CD4-positive, alpha-beta T cell treated with Interleukin-4 for 1 hour (primary cell): Measurements from ENCODE around the gene SH2B3.
"Not testable (repeated sequence)": the region's sequence is repeated elsewhere in the genome, so short reads cannot be mapped to it uniquely, and the experiment has no call there.

Experiments used
- DNase-seq, 2 donors: peaks; one replicate each; pipeline ENCODE4 v3.0.0-alpha.2; 2020 to 2022

SH2B3 gene

DNA sequence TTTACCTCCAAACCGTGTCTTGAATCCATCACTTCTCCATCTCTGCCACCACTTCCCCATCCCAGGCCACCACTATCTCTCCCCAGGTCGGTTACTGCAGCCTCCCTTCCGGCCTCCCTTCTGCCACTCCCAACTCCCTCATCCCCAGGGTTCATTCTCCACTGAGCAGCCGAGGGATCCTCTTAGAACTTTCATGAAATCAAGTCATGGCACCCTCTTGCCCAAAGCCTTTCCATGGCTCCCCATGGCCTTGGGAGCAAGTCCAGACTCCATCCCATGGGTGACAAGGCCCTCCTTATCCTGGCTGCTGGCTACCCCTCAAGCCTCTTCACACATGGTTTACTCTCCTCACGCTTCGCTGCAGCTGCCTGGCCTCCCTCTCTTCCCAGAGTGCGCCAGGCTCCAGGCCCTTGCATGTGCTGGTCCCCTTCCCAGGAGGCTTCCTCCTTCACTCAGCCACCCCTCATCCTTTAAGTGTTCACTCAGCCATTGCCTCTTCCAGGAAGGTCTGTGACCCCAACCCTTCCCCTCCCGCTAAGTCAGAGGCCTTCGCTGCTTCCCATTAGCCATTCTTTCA, 17.9 kb upstream of the SH2B3 start:
- DNase-seq = no peak

DNA sequence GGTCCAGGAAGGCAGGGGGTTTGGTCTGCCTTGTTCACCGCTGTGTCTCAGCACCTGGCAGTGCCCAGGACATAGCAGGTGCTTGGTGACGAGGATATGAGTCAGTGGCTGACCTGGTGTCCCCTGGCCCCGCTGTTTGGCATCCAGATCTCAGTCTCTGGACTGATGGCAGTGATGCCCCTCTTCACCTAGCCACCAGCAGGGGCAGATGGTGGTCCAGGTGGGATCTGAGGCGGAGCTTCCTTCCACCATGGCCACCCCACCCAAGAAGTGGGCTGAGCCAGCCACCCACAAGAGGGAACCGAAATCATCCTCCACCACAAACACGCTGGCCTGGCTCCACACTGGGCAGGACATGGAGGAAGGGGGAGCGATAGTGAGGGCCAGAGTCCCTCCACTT, 16.1 kb upstream of the SH2B3 start:
- no peak for DNase-seq

DNA sequence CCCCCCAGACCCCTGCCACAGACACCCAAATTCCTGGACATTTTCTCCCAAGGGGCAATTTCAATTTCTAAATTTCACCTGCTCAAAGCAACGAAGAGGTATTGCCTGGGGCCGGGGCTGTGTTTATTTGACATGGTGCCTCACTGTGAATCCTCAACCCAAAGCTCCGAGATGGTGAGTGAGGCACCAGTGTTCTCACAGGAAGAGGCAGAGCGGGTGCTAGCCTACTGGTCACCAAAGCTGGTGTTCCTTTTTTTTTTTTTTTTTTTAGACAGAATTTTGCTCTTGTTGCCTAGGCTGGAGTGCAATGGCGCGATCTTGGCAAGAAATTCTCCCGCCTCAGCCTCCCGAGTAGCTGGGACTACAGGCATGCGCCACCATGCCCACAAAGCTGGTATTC, 14.8 kb upstream of the SH2B3 start:
- no peak for DNase-seq

DNA sequence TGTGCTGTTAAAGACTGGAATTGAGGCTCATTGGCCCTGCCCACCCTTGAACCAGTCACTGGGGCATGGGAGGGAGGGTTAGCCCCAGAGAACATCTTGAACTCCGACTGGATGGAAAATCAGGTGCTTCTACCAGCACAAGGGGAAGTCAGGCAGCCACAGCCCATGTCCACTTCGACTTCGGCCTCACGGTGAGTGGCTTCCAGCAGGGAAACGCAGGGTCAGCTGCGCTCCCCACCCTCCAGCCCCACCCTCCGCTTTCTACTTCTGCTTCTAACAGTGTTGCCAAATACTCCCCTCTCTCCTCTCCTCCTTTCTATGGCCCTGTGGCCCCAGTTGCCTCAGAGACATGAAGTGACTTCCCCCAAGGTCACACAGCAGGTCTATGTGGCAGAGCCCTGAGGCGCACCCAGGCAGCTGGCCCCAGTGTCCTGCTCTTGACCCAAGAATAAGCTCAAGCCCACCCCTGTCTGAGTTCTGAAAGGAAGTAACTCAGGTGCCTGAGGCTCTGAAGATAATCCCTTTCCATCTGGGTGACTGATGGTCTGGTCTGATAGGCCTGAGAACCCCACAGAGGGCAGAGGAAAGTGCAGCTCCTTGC, 11.9 kb upstream of the SH2B3 start:
- DNase-seq = peak in 1 of 2 donors; percentile 66

DNA sequence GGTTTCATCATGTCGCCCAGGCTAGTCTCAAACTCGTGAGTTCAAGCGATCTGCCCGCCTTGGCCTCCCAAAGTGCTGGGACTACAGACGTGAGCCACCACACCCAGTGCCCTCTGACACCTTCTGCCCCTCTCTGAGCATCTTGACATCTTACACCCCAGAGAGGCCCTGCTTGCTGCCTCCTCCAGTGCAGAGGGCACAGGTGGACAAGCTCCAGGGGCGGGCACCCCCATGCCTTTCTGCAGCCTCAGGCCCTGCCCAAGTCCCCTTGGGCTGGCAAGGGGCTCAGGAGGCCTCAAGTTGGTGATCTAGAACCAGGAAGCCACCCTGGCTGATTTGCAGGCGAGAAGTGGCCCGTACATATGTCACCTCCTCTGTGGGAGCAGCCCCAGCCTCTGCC, 11.2 kb upstream of the SH2B3 start:
- no peak for DNase-seq

DNA sequence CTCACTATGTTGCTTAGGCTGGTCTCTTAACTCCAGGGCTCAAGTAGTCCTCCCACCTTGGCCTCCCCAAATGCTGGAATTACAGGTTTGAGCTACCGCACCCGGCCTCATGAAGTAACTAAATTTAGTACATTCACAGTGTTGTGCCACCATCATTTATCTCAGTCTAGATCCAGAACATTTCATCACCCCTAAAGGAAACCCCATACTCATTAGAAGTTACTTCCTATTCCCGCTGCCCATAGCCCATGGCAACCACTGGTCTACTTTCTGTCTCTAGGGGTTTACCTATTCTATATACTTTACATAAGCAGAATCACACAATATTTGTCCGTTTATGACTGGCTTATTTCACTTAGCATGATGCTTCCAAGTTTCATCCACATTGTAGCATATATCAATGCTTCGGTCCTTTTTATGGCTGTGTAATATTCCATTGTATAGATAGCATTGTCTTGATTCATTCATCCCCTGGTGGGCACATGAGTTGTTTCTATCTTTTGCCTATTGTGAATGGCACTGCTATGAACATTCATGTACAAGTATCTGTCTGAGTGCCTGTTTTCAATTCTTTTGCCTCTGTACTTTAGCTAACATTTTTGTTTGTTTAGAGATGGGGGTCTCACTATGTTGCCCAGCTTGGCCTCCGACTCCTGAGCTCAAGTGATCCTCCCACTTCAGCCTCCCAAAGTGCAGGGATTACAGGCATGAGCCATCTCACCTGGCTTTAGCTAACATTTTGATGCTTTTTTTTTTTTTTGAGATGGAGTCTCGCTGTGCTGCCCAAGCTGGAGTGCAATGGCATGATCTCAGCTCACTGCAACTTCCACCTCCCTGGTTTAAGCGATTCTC, 10.2 kb upstream of the SH2B3 start:
- no peak for DNase-seq

DNA sequence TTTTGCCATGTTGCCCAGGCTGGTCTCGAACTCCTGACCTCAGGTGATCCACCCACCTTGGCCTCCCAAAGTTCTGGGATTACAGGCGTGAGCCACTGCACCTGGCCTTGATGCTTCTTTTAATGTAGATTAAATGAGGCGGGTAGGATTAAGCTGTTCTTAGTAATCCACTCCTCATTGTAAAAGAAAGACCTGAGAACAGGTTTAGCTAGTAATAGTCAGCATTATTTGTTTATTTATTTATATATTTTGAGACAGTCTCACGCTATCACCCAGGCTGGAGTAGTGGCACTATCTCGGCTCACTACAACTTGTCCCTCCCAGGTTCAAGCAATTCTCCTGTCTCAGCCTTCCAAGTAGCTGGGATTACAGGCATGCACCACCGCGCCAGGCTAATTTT, 9.5 kb upstream of the SH2B3 start:
- not testable (repeated sequence) for DNase-seq

DNA sequence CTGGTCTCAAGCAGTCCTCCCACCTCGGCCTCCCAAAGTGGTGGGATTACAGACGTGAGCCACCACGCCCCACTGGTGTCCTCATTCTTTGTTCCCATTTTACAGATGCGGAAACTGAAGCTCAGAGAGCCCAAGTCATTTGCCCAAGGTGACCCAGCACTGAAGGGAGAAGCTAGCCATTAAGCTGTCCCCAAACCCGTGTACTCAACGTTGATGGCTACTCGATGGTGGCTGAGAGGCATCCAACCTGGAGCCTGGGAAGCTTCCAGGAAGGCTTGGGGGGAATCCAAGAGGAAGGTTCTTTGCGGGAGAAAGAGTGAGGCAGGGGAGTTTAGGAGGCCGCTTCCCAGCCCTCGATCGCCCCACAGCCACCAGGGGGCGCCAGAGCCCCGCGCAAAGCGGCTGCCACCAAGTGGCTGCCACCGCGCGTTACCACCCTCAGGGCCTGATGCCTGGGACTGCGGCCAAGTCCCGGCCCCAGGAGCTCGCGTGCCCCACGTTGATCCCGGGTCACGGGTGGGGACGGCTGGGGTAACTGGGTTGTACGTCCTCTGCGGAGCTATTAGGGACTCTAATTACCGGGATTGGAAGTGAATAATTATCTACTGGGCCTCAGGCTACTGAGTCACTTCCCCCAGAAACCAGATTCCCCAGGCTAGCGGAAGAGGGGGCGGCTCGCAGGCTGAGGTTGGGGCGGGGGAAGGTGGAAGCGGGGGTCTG, 8.8 kb upstream of the SH2B3 start:
- DNase-seq = peak; percentile 85 to 86

DNA sequence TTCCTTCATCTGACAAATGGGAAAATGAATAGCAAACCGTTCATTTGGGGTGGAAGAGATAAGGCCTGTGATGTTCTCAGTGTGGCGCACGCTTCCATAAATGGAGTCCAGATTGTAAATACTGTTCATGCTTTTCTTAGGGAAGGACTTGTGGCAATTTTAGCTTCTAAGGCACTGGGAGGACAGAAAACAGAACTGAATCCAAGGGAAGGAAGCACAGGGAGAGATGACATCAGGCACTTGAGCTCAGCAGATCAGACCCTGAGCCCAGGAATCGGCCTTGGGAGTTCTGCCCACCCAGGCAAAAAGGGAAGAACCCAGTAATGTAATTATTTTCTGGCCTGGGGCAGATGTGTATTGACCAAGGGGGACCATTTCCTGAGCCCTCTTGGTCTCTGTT, 7.2 kb upstream of the SH2B3 start:
- DNase-seq = no peak

DNA sequence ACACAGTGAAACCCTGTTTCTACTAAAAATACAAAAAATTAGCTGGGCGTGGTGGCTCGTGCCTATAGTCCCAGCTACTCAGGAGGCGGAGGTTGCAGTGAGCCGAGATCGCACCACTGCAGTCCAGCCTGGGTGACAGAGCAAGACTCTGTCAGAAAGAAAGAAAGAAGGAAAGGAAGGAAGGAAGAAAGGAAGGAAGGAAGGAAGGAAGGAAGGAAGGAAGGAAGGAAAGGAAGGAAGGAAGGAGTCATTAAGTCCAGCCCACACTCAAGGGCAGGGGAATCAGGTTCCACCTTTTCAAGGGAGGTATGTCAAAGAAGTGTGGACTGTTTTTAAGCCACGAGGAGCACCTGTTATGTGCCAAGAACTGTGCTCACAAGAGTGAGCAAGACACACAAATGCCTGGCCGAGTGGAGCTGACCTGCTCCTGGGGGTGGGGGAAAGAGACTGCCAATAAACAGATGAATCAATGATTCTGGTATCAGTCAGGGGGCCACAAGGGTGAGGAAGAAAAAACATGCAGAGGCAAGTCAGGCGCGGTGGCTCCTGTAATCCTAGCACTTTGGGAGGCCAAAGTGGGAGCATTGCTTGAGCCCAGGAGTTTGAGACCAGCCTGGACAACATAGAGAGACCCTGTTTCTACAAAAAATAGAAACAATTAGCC, 5.8 kb upstream of the SH2B3 start:
- not testable (repeated sequence) for DNase-seq

DNA sequence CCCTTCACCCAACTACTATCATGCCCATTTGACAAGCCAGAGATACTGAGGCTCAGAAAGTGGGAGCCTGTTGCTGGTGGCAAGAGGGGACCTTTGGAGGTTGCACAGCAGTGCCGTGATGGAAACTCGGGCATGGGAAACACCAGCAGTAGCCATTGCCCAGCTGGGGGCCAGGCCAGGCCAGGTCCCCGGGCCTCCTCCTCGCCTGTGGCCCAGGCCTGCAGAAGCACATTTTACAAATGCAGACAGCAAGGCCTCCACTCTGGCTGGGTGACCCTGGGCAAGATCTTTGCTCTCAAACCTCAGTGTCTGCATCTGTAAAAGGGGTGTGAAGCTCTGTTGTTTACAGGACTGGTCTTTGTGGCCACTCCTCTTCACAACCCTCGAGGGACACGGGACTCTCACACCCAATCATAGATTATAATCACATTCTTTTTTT, 4.5 kb upstream of the SH2B3 start:
- DNase-seq = no peak

DNA sequence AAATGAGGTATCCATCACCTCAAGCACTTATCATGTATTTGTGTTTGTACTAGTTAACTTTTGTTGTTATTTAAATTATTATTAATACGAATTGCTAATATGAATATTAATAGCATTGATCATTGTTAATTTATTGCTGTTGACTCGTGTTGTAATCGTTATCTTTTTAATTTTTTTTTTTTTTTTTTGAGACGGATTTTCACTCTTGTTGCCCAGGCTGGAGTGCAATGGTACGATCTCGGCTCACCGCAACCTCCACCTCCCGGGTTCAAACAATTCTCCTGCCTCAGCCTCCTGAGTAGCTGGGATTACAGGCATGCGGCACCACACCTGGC, 3.3 kb upstream of the SH2B3 start:
- DNase-seq = not testable (repeated sequence)

DNA sequence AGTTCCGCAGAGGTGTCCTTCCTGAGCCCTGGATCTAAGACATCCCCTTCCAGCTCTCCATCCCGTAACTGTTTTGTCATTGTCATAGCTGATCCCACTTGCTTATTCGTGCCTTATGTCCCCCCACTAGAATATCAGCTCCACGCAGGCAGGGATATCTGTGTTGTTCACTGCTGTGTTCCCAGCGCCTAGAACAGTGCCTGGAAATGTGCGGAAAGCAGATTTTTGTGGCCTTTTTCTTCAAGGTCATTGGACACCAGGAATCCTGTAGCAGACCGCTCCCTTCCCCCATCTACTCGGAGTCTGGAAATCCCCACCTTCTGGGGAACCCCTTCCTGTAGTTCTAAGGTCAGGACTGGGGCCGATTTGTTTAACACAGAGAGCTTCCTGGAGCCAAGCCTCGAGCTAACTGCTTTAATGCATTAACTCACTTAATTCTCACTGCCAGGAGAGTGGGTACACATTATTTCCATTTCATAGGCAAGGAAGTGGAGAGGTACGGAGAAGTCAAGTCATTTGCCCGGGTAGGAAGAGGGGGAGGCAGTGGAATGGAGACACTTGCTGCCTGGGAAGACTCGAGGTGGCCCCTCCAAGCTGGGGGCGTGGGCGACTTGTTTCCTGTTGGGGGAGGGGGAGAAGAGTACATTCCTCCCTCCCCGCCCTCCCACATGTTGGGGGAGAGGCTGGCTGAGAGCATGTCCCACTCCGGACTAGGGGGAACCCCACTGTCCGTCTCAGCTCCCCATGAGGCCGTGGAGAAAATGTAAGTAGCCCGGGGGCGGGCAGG, 1.2 kb upstream of the SH2B3 start:
- peak; percentile 55 to 76 for DNase-seq

DNA sequence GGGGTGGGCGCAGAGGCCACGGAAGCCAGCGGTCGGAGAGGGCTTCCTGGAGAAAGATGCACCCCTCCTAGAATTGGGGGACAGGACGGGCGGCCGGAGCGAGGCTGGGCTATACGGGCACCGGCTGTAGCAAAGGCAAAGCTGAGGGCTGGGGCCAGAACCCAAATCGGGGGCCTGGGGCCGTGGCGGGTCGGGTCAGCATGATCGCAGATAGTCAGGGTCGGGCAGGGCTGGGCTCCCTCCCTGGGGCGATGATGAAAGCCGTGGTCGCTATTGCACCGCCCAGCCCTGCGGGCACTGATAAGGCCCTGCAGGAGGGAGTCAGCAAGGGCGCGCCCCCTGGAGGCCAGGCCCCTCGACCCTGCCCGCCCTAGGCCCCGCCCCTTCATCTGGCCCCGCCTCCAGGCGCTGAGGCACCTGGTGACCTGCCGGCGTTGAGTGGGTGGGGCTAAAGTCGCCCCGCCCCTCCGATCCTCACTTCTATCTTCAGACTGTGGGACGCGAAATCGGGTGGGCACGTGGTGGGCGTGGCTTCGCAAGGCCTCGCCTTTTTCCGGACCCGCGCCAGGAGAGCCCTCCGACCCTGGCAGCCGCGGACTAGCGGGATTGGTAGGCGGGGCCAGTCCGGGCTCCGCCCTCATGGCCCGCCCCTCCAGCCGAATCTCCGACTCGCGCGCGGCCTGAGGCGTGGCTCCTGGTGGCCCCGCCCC, 419 bp upstream of the SH2B3 start:
- peak; percentile 98 to 99 for DNase-seq

DNA sequence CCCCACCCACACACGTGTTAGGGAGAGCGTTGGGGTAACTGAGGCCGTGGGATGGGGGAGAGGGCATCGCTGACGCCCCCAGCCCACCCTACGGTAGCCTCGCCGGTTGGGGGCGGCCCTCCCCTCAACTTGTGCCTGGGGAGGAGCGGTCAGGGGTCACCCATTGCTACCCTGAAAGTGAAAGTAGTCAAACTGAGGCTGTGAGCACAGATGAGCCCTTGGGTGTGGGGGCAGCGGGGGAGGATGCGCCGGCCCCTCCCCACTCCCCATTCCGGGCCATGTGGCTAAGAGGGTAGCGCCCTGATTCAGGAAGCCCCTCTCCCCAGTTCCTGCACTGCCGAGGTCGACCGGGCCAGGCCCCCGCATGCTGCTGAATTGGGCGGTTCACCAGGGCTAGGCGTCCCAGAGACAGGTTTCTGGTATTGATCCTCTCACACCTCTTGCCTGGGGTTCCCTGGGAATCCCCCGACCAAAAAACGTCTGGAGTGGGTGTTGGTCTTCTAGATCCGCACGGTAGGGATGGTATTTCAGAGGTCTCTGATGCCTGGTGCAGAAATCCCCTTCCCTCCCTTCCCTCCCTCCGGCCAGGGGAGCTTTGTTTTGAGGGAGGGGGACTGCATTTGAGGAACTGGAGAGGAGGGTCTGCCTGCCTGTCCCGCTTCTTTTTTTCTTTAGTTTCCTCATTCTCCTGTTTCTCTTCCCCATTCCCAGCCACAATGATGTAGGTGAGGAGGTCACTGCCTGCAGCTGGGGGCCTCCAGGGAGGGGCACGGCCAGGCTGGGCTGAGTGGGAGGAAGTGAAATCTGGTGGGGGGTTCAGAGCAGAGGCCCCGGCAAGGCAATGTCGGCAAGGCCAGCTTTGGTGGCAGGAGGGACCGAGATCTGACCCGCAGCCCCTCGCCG, 1.0 kb downstream of the SH2B3 start:
- DNase-seq = peak; percentile 67 to 69

DNA sequence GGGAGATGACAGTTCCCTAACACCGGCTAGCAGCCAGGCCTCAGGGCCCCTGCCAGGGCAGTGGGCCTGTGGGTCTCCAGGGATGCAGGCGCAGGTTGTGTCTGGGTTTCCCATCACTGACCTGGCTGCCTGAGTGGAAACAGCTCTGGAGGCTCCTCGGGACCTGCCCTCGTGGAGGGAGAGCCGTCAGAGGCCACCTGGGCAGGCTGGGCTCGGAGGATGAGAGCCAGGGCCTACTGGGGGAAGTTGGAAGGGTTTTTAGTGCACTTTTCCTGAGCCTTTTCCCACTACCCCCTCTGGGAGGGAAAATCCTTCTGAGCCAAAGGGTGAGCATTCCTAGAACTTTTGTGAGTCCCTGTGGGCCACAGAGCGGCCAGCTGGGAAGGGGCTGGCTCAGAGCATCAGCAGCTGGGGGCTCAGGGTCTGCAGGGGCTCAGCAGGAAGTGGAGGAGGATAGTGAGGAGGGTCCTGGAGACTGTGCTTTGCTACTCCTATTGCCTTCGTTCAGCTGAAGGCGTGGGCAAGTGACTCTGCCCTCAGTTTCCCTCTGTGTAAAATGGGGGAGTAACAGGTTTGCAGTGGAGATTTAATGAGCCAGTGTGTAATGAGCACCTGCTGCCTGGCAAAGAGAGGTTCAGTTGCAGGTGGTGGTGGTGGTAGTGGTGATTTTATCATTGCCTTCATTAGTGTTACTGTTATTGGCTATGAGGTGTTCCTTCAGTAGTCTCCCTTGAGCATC, 1.8 kb downstream of the SH2B3 start:
- DNase-seq = no peak

DNA sequence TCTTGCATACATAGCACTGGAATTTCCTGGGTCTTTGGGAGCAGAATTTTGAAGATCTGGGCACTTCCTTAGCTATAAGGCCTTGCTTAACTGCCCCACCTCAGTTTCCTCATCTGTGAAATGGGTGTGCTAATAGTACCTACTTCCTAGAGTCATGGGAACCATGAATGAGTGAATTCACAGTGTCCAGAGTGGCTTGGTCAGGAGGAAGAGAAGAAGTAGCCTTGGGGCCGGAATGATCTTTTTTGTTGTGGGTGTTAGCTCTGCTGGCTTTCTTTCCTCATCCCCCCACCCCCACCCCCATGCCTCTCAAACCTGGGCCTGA, 2.4 kb downstream of the SH2B3 start:
- DNase-seq = no peak

DNA sequence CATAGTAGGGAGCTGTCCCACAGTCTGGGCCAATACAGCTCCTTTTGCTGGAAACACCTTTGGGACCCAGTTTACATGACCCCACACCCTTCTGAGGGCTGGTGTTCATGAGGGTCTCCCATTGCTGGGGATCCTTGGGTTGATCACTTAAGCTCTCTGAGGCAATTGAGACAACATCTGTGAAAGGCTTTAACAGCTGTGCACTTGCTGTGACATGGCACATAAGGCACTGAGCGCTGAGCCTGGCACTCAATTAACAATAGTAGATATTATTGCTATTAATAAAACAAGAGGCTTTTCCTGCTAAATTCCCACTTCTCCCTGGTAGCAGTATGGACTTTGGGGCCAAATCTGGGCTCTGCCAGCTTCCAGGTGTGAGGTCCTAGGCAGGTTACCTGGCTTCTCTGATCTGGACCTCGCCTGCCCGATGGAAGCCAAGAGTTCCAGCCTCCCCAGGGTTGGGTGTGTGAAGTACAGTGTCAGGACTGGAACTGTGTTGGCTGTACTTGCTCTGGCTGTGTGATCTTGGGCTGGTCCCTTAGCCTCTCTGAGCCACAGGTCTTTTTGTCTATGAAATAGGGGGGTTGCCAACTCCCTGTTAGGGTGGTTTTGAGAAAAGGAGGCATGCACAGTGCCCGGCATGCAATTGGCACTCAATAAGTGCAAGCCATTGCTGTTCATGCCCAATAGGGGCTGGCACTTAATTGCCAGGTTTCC, 3.1 kb downstream of the SH2B3 start:
- DNase-seq = no peak

DNA sequence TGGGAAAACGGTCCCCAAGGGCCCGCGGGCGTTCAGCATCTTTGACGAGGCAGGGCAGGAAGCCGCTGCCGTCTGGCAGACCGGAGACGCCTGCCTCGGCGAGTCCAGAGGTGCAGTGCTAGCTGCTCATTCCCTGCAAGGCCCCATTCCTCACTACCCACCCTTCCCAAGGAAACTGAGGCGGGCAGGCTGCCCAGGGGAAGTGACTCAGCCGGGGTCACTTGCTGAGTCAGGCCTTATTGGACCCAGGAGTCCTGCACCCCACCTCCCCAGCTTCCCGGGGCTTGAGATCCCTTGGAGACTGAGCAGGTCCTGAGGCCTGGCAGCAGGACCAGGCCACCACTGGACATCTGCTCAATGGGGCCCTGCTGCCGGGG, 3.7 kb downstream of the SH2B3 start:
- no peak for DNase-seq
